ENCODE results near the gene KIF26B. TPM values are rescaled to one million over a fixed set of nuclear protein-coding genes. Genes with fewer than 3 reads are reported as not detected.

Gene KIF26B
- total RNA-seq, 2 experiments from 2014 or later: not detected

- no peaks in the 10 kb centered on the region for H4K20me1 ChIP-seq (ENCODE audit: insufficient read depth, low read length)
- no peaks in the 10 kb centered on the region for H3K36me3 ChIP-seq (ENCODE audit: insufficient read depth, low read length)
- CTCF ChIA-PET (ENCODE audit: unreplicated experiment): no interaction called here
- H3K9me3 ChIP-seq (ENCODE audit: low read length): no peaks in the 10 kb centered on the region
- TF ChIP-seq CTCF (conservative IDR thresholded peaks at IDR 0.05; ENCODE audit: low read length) (no peak), EZH2phosphoT487 (IDR thresholded peaks at IDR 0.05; ENCODE audit: borderline replicate concordance, low read depth, low read length) (no peak)
- H3K4me3 ChIP-seq (ENCODE audit: low read depth, low read length, poor library complexity, severe bottlenecking): no peak overlapping the region
- no peak overlapping the region for H3K27ac ChIP-seq (ENCODE audit: low read depth, low read length, poor library complexity, severe bottlenecking)
- H3K79me2 ChIP-seq (ENCODE audit: insufficient read depth, low read depth, low read length): no peaks in the 10 kb centered on the region
- H3K4me1 ChIP-seq (ENCODE audit: insufficient read depth, low read length, poor library complexity, severe bottlenecking): no peaks in the 10 kb centered on the region
- no peak overlapping the region for H3K4me2 ChIP-seq (ENCODE audit: low read length)
- DNase-seq (ENCODE audit: low spot score): no peak
- no peak overlapping the region for H2AFZ ChIP-seq (ENCODE audit: low read length)
- POLR2A ChIA-PET: no interaction called here
- no TSS peak for BruUV-seq (replicated peaks)
- H3K9me2 ChIP-seq (ENCODE audit: insufficient read depth, low read length): no peaks in the 10 kb centered on the region
- intact Hi-C loops (cut with micrococcal nuclease; ENCODE audit: unreplicated experiment): no loop called here
Observed at GRCh38 chr1:245614476-245614875, 459.7 kb downstream of the KIF26B start.

- no peaks in the 10 kb centered on the region for H3K4me1 ChIP-seq (ENCODE audit: insufficient read depth, low read length, poor library complexity, severe bottlenecking)
- no peak overlapping the region for H3K4me2 ChIP-seq (ENCODE audit: low read length)
- no peak overlapping the region for H2AFZ ChIP-seq (ENCODE audit: low read length)
- no peak for DNase-seq (ENCODE audit: low spot score)
- no peak overlapping the region for H3K27ac ChIP-seq (ENCODE audit: low read depth, low read length, poor library complexity, severe bottlenecking)
- intact Hi-C loops (cut with micrococcal nuclease; ENCODE audit: unreplicated experiment): no loop called here
- no peaks in the 10 kb centered on the region for H4K20me1 ChIP-seq (ENCODE audit: insufficient read depth, low read length)
- CTCF ChIA-PET (ENCODE audit: unreplicated experiment): no interaction called here
- no peak overlapping the region for H3K4me3 ChIP-seq (ENCODE audit: low read depth, low read length, poor library complexity, severe bottlenecking)
- no TSS peak for BruUV-seq (replicated peaks)
- no peak for TF ChIP-seq CTCF (conservative IDR thresholded peaks at IDR 0.05; ENCODE audit: low read length)
- TF ChIP-seq EZH2phosphoT487 (IDR thresholded peaks at IDR 0.05; ENCODE audit: borderline replicate concordance, low read depth, low read length): no peak
- H3K36me3 ChIP-seq (ENCODE audit: insufficient read depth, low read length): no peaks in the 10 kb centered on the region
- POLR2A ChIA-PET: no interaction called here
- H3K9me3 ChIP-seq (ENCODE audit: low read length): no peaks in the 10 kb centered on the region
- no peaks in the 10 kb centered on the region for H3K9me2 ChIP-seq (ENCODE audit: insufficient read depth, low read length)
- H3K79me2 ChIP-seq (ENCODE audit: insufficient read depth, low read depth, low read length): no peaks in the 10 kb centered on the region
Observed at GRCh38 chr1:245615001-245615400, 460.2 kb downstream of the KIF26B start.

GRCh38 chr1:245621589-245621988 lies 466.8 kb downstream of the KIF26B start:
- intact Hi-C loops (cut with micrococcal nuclease; ENCODE audit: unreplicated experiment): no loop called here
- H4K20me1 ChIP-seq (ENCODE audit: insufficient read depth, low read length): no peaks in the 10 kb centered on the region
- H3K36me3 ChIP-seq (ENCODE audit: insufficient read depth, low read length): no peaks in the 10 kb centered on the region

More at GRCh38 chr1:245621589-245621988, 466.8 kb downstream of the KIF26B start:
- BruUV-seq (replicated peaks): no TSS peak
- H3K27ac ChIP-seq (ENCODE audit: low read depth, low read length, poor library complexity, severe bottlenecking): no peak overlapping the region
- POLR2A ChIA-PET: interaction anchor here (0.6 kb wide), 1 partner anchor 10 kb away, joined by 3 read pairs; no protein-coding TSS in a partner anchor
- H3K4me2 ChIP-seq (ENCODE audit: low read length): no peak overlapping the region
- H2AFZ ChIP-seq (ENCODE audit: low read length): no peak overlapping the region
- no peak overlapping the region for H3K4me3 ChIP-seq (ENCODE audit: low read depth, low read length, poor library complexity, severe bottlenecking)
- no peaks in the 10 kb centered on the region for H3K4me1 ChIP-seq (ENCODE audit: insufficient read depth, low read length, poor library complexity, severe bottlenecking)
- DNase-seq (ENCODE audit: low spot score): no peak
- no peaks in the 10 kb centered on the region for H3K9me3 ChIP-seq (ENCODE audit: low read length)
- no peaks in the 10 kb centered on the region for H3K9me2 ChIP-seq (ENCODE audit: insufficient read depth, low read length)
- no peaks in the 10 kb centered on the region for H3K79me2 ChIP-seq (ENCODE audit: insufficient read depth, low read depth, low read length)
- CTCF ChIA-PET (ENCODE audit: unreplicated experiment): no interaction called here
- TF ChIP-seq EZH2phosphoT487 (IDR thresholded peaks at IDR 0.05; ENCODE audit: borderline replicate concordance, low read depth, low read length) (no peak), CTCF (conservative IDR thresholded peaks at IDR 0.05; ENCODE audit: low read length) (no peak)

All from OCI-LY7 (cell line).